ENCODE data around the gene RBFOX2. TPM values are rescaled to one million over a fixed set of nuclear protein-coding genes. Genes with fewer than 3 reads are reported as not detected.
A peak's percentile ranks its signal among the peaks of the same experiment; 100 is the strongest.

The RBFOX2 gene
- total and polyA plus RNA-seq, 4 donors: 14.2 to 53.6 (median 25.6) TPM

DNA sequence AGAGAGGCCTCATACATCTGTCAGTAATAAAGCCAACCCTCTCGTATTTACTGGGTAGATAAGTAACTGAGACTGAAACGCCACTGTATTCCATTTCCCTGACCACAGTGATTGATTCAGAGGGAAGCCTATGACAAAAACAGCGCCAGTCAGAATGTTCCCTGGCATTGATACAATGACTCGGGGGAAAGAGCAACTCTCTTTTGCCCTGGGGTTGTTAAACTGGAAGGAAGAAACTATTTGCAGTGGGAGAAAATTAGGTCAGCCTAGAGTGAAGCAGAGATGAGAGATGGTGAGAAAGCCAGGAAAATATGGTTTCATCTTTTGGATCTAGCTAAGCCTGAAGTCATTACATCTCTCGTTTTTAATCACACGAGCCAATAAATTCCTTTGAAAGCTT, 48.6 kb upstream of the RBFOX2 start:
- H3K27me3 ChIP-seq (ENCODE audit: control insufficient read depth in 4 of 4, insufficient read depth in 4 of 4, low read length in 3 of 4): no peaks in the 10 kb centered on the region

DNA sequence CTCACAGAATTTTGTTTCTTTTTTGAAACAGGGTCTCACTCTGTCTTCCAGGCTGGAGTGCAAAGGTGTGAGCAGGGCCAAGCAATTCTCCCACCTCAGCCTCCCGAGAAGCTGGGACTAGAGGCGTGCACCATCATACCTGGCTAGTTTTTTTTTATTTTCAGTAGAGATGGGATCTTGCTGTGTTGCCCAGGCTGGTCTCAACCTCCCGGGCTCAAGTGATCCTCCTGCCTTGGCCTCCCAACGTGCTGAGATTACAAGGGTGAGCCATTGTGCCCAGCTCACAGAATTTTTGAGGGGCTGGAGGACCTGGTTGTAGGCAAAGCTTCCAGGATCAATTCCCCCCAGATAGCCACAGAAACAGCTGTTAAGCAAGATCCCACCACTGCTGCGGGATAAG, 47.1 kb upstream of the RBFOX2 start:
- Histone ChIP-seq H3K9ac (ENCODE audit: low read depth in 1 of 2, low read length in 2 of 2) (no peak overlapping the region), H3K4me3 (ENCODE audit: low read depth in 1 of 3, low read length in 3 of 3) (no peak overlapping the region), H3K4me1 (ENCODE audit: control insufficient read depth in 4 of 4, insufficient read depth in 4 of 4, low read length in 3 of 4) (no peaks in the 10 kb centered on the region), H3K36me3 (ENCODE audit: control insufficient read depth in 4 of 4, insufficient read depth in 3 of 4, low read depth in 1 of 4, low read length in 3 of 4) (no peaks in the 10 kb centered on the region), H3K9me3 (ENCODE audit: control insufficient read depth in 4 of 4, low read length in 3 of 4) (no peaks in the 10 kb centered on the region), H3K27me3 (ENCODE audit: control insufficient read depth in 4 of 4, insufficient read depth in 4 of 4, low read length in 3 of 4) (no peaks in the 10 kb centered on the region), H3K27ac (ENCODE audit: low read depth in 1 of 2, low read length in 2 of 2) (no peak overlapping the region)
- WGBS: 97% methylated on average over 5 of the region's 5 CpGs
- no peak for DNase-seq (ENCODE audit: low spot score)
- TF ChIP-seq, protein P1, sequence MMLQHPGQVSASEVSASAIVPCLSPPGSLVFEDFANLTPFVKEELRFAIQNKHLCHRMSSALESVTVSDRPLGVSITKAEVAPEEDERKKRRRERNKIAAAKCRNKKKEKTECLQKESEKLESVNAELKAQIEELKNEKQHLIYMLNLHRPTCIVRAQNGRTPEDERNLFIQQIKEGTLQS (IDR thresholded peaks at IDR 0.05): no peak
- TF ChIP-seq, protein P2, sequence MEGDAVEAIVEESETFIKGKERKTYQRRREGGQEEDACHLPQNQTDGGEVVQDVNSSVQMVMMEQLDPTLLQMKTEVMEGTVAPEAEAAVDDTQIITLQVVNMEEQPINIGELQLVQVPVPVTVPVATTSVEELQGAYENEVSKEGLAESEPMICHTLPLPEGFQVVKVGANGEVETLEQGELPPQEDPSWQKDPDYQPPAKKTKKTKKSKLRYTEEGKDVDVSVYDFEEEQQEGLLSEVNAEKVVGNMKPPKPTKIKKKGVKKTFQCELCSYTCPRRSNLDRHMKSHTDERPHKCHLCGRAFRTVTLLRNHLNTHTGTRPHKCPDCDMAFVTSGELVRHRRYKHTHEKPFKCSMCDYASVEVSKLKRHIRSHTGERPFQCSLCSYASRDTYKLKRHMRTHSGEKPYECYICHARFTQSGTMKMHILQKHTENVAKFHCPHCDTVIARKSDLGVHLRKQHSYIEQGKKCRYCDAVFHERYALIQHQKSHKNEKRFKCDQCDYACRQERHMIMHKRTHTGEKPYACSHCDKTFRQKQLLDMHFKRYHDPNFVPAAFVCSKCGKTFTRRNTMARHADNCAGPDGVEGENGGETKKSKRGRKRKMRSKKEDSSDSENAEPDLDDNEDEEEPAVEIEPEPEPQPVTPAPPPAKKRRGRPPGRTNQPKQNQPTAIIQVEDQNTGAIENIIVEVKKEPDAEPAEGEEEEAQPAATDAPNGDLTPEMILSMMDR (IDR thresholded peaks at IDR 0.05; ENCODE audit: low read depth, low read length, missing input control): no peak
- TF ChIP-seq FOXA2 (IDR thresholded peaks at IDR 0.05) (no peak), FOXA1 (IDR thresholded peaks at IDR 0.05) (no peak), TAF1 (conservative IDR thresholded peaks at IDR 0.05) (no peak), RAD21 (IDR thresholded peaks at IDR 0.05) (no peak), GABPA (IDR thresholded peaks at IDR 0.05 in 1 of 2, conservative IDR thresholded peaks at IDR 0.05 in 1 of 2) (no peak), SP1 (IDR thresholded peaks at IDR 0.05) (no peak)

More for the DNA sequence above, 48.6 kb upstream of the RBFOX2 start:
- Histone ChIP-seq H3K36me3 (ENCODE audit: control insufficient read depth in 4 of 4, insufficient read depth in 3 of 4, low read depth in 1 of 4, low read length in 3 of 4) (no peaks in the 10 kb centered on the region), H3K4me3 (ENCODE audit: low read depth in 1 of 3, low read length in 3 of 3) (no peak overlapping the region), H3K4me1 (ENCODE audit: control insufficient read depth in 4 of 4, insufficient read depth in 4 of 4, low read length in 3 of 4) (no peaks in the 10 kb centered on the region), H3K9me3 (ENCODE audit: control insufficient read depth in 4 of 4, low read length in 3 of 4) (no peaks in the 10 kb centered on the region), H3K9ac (ENCODE audit: low read depth in 1 of 2, low read length in 2 of 2) (no peak overlapping the region), H3K27ac (ENCODE audit: low read depth in 1 of 2, low read length in 2 of 2) (no peak overlapping the region)
- TF ChIP-seq RAD21 (IDR thresholded peaks at IDR 0.05): peak in 1 of 2 donors; percentile 5
- no peak for TF ChIP-seq TAF1 (conservative IDR thresholded peaks at IDR 0.05)
- peak; percentile 13 for TF ChIP-seq SP1 (IDR thresholded peaks at IDR 0.05)
- TF ChIP-seq JUND (IDR thresholded peaks at IDR 0.05): no peak
- TF ChIP-seq, protein P3, sequence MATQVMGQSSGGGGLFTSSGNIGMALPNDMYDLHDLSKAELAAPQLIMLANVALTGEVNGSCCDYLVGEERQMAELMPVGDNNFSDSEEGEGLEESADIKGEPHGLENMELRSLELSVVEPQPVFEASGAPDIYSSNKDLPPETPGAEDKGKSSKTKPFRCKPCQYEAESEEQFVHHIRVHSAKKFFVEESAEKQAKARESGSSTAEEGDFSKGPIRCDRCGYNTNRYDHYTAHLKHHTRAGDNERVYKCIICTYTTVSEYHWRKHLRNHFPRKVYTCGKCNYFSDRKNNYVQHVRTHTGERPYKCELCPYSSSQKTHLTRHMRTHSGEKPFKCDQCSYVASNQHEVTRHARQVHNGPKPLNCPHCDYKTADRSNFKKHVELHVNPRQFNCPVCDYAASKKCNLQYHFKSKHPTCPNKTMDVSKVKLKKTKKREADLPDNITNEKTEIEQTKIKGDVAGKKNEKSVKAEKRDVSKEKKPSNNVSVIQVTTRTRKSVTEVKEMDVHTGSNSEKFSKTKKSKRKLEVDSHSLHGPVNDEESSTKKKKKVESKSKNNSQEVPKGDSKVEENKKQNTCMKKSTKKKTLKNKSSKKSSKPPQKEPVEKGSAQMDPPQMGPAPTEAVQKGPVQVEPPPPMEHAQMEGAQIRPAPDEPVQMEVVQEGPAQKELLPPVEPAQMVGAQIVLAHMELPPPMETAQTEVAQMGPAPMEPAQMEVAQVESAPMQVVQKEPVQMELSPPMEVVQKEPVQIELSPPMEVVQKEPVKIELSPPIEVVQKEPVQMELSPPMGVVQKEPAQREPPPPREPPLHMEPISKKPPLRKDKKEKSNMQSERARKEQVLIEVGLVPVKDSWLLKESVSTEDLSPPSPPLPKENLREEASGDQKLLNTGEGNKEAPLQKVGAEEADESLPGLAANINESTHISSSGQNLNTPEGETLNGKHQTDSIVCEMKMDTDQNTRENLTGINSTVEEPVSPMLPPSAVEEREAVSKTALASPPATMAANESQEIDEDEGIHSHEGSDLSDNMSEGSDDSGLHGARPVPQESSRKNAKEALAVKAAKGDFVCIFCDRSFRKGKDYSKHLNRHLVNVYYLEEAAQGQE (IDR thresholded peaks at IDR 0.05): no peak
- no peak for TF ChIP-seq HNF4A (conservative IDR thresholded peaks at IDR 0.05)
- no peak for TF ChIP-seq GABPA (IDR thresholded peaks at IDR 0.05 in 1 of 2, conservative IDR thresholded peaks at IDR 0.05 in 1 of 2)
- TF ChIP-seq NR2F2 (IDR thresholded peaks at IDR 0.05): peak; percentile 21
- no peak for TF ChIP-seq FOXA2 (IDR thresholded peaks at IDR 0.05)
- TF ChIP-seq FOXA1 (IDR thresholded peaks at IDR 0.05): no peak
- peak in 1 of 2 donors; percentile 29 for TF ChIP-seq RXRA (IDR thresholded peaks at IDR 0.05)
- TF ChIP-seq, protein P1 (IDR thresholded peaks at IDR 0.05): no peak
- no peak for TF ChIP-seq EGR1 (IDR thresholded peaks at IDR 0.05; ENCODE audit: low read depth in 2 of 2)
- WGBS: 37% methylated on average over 6 of the region's 6 CpGs
- no peak for DNase-seq (ENCODE audit: low spot score)
